GM21360 (cell line): ENCODE data around the gene ZSCAN23.
"Not testable (repeated sequence)": the region's sequence is repeated elsewhere in the genome, so short reads cannot be mapped to it uniquely, and the experiment has no call there.

Experiments used
- ATAC-seq: cut with Tn5 transposase; IDR thresholded peaks from one replicate; pipeline ENCODE4 v1.9.1; 2021; ENCODE audit warnings: mild to moderate bottlenecking, moderate library complexity; ENCODE audit not compliant: unreplicated experiment

The ZSCAN23 gene

DNA sequence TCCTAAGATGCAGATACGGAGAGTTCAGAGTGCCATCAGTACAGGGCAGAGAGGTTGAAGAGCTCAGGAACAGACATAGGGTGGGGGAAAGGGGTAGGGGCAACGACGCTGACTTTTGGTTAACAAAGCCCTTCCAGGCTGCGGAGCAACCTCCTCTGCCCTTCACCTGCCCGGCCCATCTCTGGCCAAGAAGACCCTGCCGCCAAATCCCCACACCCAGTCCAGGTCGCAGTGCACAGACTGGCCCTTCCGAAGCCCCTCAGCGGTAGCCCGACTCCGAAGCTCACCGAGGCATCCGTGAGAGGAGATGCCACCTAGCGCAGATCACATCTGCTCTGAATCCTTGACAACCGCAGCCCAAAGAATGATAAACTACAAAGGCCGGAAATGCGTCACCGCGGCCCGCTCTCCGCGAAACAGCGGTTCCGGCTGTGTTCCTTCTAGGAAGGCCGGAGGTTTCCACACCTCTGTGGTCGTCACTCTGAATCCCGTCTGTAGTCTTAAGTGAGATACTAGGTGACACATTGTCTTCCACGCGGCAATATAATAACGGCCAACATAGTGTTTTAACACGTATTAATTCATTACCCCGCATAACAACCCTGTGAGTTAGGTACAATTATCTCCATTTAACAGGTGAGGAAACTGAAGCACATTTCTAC, at the start of gene ZSCAN23:
Gene ZSCAN23, minus strand, starts transcription at position 380 of the 662 bp plus-strand sequence. CDS start 7,225 bp downstream, outside the sequence.
- ATAC-seq, result peak; percentile 90

GRCh38 chr6:28491984-28492317, 48.7 kb upstream of the ZSCAN23 start:
- no peak for ATAC-seq

DNA sequence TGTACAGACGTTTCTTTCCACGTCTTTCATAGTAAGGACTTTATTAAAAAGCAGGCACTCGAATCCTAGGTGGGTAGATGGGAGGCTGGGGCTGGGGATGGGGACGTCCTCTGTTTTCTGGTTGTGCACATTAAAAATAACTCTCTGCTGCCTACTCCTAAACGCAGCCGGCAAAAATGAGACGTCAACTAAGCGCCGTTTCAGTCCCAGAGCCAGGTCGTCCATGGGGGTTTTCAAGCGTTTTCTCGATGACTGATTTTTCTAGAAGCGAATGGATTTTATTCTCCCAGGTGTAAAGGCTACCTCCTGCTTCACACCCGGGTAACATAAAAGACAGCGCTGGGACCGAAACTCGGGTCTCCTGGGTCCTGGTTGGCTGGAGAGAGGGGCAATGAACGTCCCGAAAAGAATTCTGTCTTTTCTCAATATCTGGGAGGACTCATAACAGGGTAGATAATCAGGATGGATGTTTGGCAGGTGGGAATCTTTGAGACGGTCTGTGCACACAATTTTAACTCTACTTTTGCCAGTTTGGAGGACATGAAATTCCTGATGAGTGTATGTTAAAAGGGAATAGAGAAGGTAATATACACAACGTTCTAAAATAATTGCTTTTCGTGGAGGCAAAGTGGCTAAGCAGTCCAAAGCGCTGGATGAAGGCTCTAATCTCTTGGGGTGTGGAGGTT, 47.1 kb upstream of the ZSCAN23 start:
- ATAC-seq, result no peak

DNA sequence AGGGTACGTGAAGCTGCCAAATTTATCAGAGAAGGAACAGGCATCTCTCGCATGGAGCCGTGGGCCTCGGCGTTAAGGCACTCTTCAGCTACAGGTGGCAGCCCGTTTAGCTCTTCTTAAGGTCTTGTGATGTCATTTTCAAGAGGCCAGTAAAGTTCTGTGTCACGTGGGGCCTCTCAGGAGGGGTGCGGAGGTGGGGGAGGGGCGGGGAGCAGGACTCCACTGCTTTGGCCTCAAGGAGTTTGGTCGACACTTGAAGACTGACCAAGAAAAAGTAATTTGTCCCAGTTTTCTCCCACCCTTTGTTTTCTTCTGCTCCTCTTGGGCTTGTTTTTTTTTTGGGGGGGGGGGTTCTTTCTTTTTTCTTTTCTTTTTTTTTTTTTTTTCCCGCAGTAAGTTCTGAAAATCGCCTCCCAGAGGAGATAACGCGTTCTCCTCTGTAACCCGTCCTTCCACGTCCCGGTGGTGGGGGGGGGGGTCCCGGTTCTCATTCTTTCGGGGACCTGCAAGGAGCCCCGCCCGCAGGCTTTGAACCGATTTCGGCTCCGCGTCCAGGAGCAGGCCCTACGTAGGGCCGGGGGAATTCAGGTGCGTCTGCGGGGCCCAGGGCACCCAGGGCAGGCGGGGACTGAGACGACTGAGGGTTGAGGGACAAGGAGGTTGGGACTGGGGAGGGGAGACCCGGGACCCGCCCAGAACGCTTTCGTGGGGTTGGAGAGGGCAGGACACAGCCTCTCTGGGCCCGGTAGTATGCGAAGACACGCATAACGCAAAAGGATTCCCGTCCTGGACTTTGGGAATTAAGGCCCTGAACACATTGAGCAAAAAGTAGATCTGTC, 46.3 kb upstream of the ZSCAN23 start:
- ATAC-seq, result peak; percentile 48

- ATAC-seq, result no peak
These were observed 45.6 kb upstream of the ZSCAN23 start for GRCh38 chr6:28488916-28489365.

- no peak for ATAC-seq
These were observed 43.9 kb upstream of the ZSCAN23 start for GRCh38 chr6:28486988-28487742.

DNA sequence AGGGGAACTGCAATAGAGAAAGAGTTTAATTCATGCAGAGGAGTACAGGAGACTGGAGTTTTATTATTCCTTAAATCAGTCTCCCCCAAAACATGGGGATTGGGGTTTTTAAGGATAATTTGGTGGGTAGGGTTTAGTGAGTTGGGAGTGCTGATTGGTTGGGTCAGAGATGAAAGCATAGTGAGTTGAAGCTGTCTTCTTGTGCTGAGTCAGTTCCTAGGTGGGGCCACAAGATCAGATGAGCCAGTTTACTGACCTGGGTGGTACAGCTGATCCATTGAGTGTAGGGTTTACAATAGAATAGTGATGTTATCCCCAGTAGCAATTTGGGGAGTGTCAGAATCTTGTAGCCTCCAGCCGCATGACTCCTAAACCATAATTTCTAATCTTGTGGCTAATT, 43.2 kb upstream of the ZSCAN23 start:
- ATAC-seq, result no peak

DNA sequence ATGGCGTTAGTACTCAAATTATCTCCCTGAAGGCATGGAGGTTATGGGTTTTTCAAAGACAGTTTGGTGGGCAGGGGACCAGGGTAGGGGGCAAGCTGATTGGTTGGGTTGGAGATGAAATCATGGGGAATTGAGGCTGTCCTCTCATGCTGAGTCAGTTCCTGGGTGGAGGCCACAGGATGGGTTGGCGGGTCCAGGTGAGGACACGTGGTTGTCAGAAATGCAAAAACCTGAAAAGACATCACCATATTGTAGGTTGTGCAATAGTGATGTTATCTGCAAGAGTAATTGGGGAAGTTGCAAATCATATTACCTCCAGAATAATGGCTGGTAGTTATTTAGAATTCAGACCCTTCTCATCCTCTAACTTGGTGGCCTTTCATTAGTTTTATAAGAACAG, 42.2 kb upstream of the ZSCAN23 start:
- ATAC-seq, result no peak

- no peak for ATAC-seq
These were observed 37.1 kb upstream of the ZSCAN23 start for GRCh38 chr6:28480253-28480932.

GRCh38 chr6:28478518-28478917, 35.2 kb upstream of the ZSCAN23 start:
- ATAC-seq, result no peak

GRCh38 chr6:28474441-28475219, 31.3 kb upstream of the ZSCAN23 start:
- no peak for ATAC-seq

DNA sequence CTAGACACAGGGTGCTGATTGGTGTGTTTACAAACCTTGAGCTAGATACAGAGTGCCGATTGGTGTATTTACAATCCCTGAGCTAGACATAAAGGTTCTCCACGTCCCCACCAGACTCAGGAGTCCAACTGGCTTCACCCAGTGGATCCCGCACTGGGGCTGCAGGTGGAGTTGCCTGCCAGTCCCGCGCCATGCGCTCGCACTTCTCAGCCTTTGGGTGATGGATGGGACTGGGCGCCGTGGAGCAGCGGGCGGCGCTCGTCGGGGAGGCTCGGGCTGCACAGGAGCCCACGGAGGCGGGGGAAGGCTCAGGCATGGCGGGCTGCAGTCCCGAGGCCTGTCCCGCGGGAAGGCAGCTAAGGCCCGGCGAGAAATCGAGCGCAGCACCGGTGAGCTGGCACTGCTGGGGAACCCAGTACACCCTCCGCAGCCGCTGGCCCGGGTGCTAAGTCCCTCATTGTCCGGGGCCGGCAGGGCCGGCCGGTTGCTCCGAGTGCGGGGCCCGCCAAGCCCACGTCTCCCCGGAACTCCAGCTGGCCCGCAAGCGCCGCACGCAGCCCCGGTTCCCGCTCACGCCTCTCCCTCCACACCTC, 26.0 kb upstream of the ZSCAN23 start:
- not testable (repeated sequence) for ATAC-seq

- no peak for ATAC-seq
These were observed 24.8 kb upstream of the ZSCAN23 start for GRCh38 chr6:28468056-28468455.

DNA sequence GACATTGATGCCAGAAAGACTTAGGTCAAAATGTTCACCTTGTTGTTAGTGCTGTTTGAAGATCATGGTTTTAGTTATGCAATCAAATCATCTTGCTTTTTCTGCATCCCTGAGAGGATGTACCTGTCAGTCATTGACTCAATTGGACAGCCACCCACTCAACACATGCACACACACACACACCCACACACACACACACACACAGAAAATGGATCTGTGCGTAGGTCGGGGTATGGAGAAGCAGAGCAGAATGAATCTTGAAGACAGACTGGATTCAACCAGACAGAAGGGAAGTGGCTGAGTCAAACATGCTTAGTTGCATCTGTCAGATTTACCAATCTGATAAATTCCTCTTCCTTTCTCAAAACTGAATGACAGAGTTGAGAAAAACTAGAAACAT, 19.1 kb upstream of the ZSCAN23 start:
- ATAC-seq, result no peak

- ATAC-seq, result no peak
These were observed 15.3 kb upstream of the ZSCAN23 start for GRCh38 chr6:28458568-28458967.

- ATAC-seq, result no peak
These were observed 5.8 kb upstream of the ZSCAN23 start for GRCh38 chr6:28449056-28449455.

DNA sequence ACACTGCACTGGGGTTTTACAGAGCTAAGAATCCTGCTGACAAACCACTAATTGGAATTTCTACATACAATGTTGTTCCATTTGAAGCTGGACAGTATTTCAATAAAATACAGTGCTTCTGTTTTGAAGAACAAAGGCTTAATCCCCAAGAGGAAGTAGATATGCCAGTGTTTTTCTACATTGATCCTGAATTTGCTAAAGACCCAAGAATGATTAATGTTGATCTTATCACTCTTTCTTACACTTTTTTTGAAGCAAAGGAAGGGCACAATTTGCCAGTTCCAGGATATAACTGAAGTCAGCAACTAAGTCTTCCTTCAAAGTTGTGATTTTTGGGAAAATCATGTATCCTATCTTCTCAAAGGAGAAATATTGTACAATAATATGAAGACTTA, 4.2 kb upstream of the ZSCAN23 start:
- ATAC-seq, result not testable (repeated sequence)

GRCh38 chr6:28446818-28447511, 3.7 kb upstream of the ZSCAN23 start:
- no peak for ATAC-seq

GRCh38 chr6:28444759-28445158, 1.5 kb upstream of the ZSCAN23 start:
- not testable (repeated sequence) for ATAC-seq
